B cell (primary cell): Measurements from ENCODE around the gene AOC1. TPM values are rescaled to one million over a fixed set of nuclear protein-coding genes. Genes with fewer than 3 reads are reported as not detected.

Source experiments
- ATAC-seq: fragments of 200-7000 bp; cut with Tn5 transposase; one replicate; pipeline ENCODE4 v1.10.0; 2021; ENCODE audit warnings: low read depth, mild to moderate bottlenecking, moderate number of reproducible peaks, moderate library complexity
- CTCF ChIA-PET: fragments of 350-600 bp; sonication (Branson Sonifier 250); formaldehyde crosslinking; loops from one replicate; lab custom pipeline; 2021; ENCODE audit warnings: antibody characterized with exemption, inconsistent platforms; lab: Charles Lee
- POLR2A ChIA-PET: fragments of 350-600 bp; sonication (Branson Sonifier 250); formaldehyde crosslinking; loops from one replicate; lab custom pipeline; 2021; ENCODE audit warnings: antibody characterized with exemption; lab: Charles Lee
- DNase-seq: peaks from one replicate; pipeline ENCODE4 v3.0.0; 2013
- H2AFZ ChIP-seq: 2 replicates; pipeline ENCODE4 v1.6.1; 2012; ENCODE audit warnings: mild to moderate bottlenecking, low read depth, low read length; ENCODE audit not compliant: insufficient read depth, poor library complexity, severe bottlenecking
- H3K27ac ChIP-seq, 2 donors: 1 replicate in 1 of 2; 2 replicates in 1 of 2; pipeline ENCODE4 v1.5.1; 2012 to 2013; ENCODE audit warnings: low read length in 2 of 2, mild to moderate bottlenecking in 2 of 2, moderate library complexity in 1 of 2
- H3K27me3 ChIP-seq, 4 experiments: fragments of 200-600 bp in 1 of 4; sonication (generic) in 1 of 4; replicated peaks in 1 of 4; 1 replicate in 2 of 4; 2 replicates in 2 of 4; pipeline versions ENCODE4 v1.6.1 to v1.7.0; 2013 to 2016; ENCODE audit warnings: low read length in 3 of 4, mild to moderate bottlenecking in 2 of 4, mixed read lengths in 1 of 4, moderate library complexity in 1 of 4; ENCODE audit not compliant: insufficient read depth in 4 of 4, control insufficient read depth in 3 of 4; ENCODE audit errors: control extremely low read depth in 1 of 4
- H3K36me3 ChIP-seq, 2 experiments: replicated peaks in 1 of 2; 1 replicate in 1 of 2; 2 replicates in 1 of 2; pipeline versions ENCODE4 v1.6.1 to v1.7.1; 2013; ENCODE audit warnings: low read length in 1 of 2; ENCODE audit not compliant: insufficient read depth in 2 of 2, control insufficient read depth in 1 of 2; ENCODE audit errors: control extremely low read depth in 1 of 2, extremely low read depth in 1 of 2
- H3K4me1 ChIP-seq, 2 donors: fragments of 200-600 bp in 1 of 2; sonication (generic) in 1 of 2; 1 replicate in 1 of 2; 2 replicates in 1 of 2; pipeline versions ENCODE4 v1.5.1 to v1.6.1; 2013 to 2017; ENCODE audit warnings: low read length in 2 of 2; ENCODE audit not compliant: control insufficient read depth in 2 of 2, insufficient read depth in 2 of 2
- H3K4me2 ChIP-seq: replicated peaks from 2 replicates; pipeline ENCODE3; 2012; ENCODE audit warnings: mild to moderate bottlenecking, low read depth, low read length; ENCODE audit not compliant: poor library complexity, severe bottlenecking
- H3K4me3 ChIP-seq, 5 experiments: fragments of 200-600 bp in 1 of 5; sonication (generic) in 1 of 5; 1 replicate in 3 of 5; 2 replicates in 2 of 5; pipeline versions ENCODE4 v1.5.1 to v1.7.0; 2011 to 2016; ENCODE audit warnings: low read length in 4 of 5, mild to moderate bottlenecking in 4 of 5, low read depth in 2 of 5, control low read depth in 1 of 5, moderate library complexity in 1 of 5; ENCODE audit not compliant: insufficient read depth in 1 of 5; ENCODE audit errors: control extremely low read depth in 1 of 5, extremely low read depth in 1 of 5
- H3K79me2 ChIP-seq: fragments of 200-600 bp; sonication (generic); one replicate; pipeline ENCODE4 v1.6.0; 2016; ENCODE audit warnings: low read length; ENCODE audit not compliant: control insufficient read depth, insufficient read depth
- H3K9ac ChIP-seq: fragments of 200-600 bp; sonication (generic); 2 replicates; pipeline ENCODE4 v1.6.1; 2017; ENCODE audit warnings: mild to moderate bottlenecking, low read length, moderate library complexity
- H3K9me3 ChIP-seq, 3 donors: one replicate each; pipeline versions ENCODE4 v1.6.1 to v1.7.1; 2013; ENCODE audit warnings: low read length in 2 of 3; ENCODE audit not compliant: control insufficient read depth in 2 of 3, insufficient read depth in 1 of 3; ENCODE audit errors: control extremely low read depth in 1 of 3
- H4K20me1 ChIP-seq: 2 replicates; pipeline ENCODE4 v1.6.0; 2012; ENCODE audit warnings: mild to moderate bottlenecking, low read length; ENCODE audit not compliant: insufficient read depth, control insufficient read depth, poor library complexity, severe bottlenecking
- H3K27ac Mint-ChIP-seq: one replicate; pipeline ENCODE4 v1.8.0; 2021; ENCODE audit warnings: mixed read lengths
- H3K27me3 Mint-ChIP-seq: one replicate; pipeline ENCODE4 v1.8.0; 2021; ENCODE audit warnings: mixed read lengths
- H3K4me1 Mint-ChIP-seq: one replicate; pipeline ENCODE4 v1.8.0; 2021; ENCODE audit warnings: mixed read lengths
- H3K4me3 Mint-ChIP-seq: one replicate; pipeline ENCODE4 v1.8.0; 2021; ENCODE audit warnings: mixed read lengths
- H3K9me3 Mint-ChIP-seq: one replicate; pipeline ENCODE4 v1.8.0; 2022; ENCODE audit warnings: mixed read lengths; ENCODE audit not compliant: insufficient read depth
- CTCF ChIP-seq: fragments of 200-600 bp; IDR thresholded peaks from one replicate; pipeline ENCODE4 v1.8.0; 2022; ENCODE audit warnings: antibody characterized with exemption, mild to moderate bottlenecking
- EZH2 ChIP-seq: IDR thresholded peaks from 2 replicates; pipeline ENCODE4 v1.6.1; 2012; ENCODE audit warnings: borderline replicate concordance, low read depth, mild to moderate bottlenecking, moderate library complexity, low read length; ENCODE audit not compliant: insufficient read depth, poor library complexity, severe bottlenecking
- WGBS: methylation state at CpG from one replicate; pipeline ENCODE4 v1.1.5; 2013; ENCODE audit warnings: missing lambda C conversion rate; ENCODE audit not compliant: insufficient coverage; 5-methylcytosine and 5-hydroxymethylcytosine counted together
- intact Hi-C: fragments of 100-400 bp; cut with micrococcal nuclease; formaldehyde crosslinking; loops from one replicate; pipeline ENCODE4 v1.10.0; 2022
- polyA plus RNA-seq: library from polyadenylated mRNA; depleted of rRNA; stranded (reverse); fragments of >200 nt; gene quantifications from 2 replicates; pipeline ENCODE4 v1.2.3, GENCODE V29; 2012
- total RNA-seq, 2 donors: library from RNA; stranded (reverse); fragments of 120-200 nt in 1 of 2; gene quantifications; 1 replicate in 1 of 2; 2 replicates in 1 of 2; pipeline versions ENCODE4 v1.2.3 to v1.2.4, GENCODE V29; 2013 to 2022

The AOC1 gene
- total and polyA plus RNA-seq, 2 donors (not counting 1 experiment from before 2014, with no cell fraction given) = 0.07 TPM; not detected in 1

DNA sequence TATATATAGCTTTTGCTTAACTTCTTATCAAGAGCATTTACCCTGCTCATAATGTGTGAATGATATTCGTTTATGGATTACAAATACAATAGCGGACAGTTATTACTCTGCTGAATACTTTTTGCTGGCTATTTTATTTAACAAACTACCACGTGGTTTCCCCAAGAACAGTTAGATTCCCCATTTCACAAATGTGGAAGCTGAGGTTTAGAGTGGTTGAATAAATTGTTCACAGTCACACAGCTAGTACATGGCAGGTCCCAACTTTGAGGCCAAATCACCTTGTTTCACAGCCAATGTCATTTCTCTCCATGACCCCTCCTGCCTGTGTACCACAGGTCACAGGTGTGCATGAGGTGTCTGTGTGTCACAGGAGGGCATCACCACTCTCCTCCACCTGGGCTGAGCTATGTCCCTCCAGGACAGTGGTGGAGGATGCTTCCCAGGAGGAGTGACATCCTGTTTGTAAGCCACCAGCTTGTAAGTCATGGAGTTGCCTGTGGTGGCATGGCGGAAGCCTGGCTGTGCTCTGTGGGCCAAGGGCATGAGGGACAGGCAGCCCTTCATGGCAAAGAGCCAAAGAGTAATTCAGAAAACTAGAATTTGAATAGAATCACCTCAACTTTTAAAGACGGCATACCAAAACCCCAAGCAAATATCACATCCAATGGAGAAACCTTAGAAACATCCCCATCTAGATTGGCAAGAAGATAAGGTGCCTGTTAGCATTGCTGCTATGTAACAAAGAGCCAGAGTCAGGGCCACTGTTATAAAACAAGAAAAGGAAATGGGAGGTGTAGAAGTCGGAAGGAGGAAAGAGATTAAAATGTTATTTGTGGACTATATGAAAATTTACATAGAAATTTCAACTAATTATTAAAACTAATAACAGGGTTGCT is 51.9 kb downstream of the AOC1 start:
- intact Hi-C loops = no loop called here
- Mint-ChIP-seq H3K4me3 (no peak overlapping the region), H3K27me3 (peaks cover 55% of the 10 kb centered on the region), H3K4me1 (peaks cover 11% of the 10 kb centered on the region), H3K9me3 (no peaks in the 10 kb centered on the region), H3K27ac (no peak overlapping the region)
- Histone ChIP-seq H3K4me3 (no peak overlapping the region), H3K79me2 (no peaks in the 10 kb centered on the region), H2AFZ (no peak overlapping the region), H3K4me2 (no peak overlapping the region), H3K27me3 (peaks cover 0 to 22% (median 8%) of the 10 kb centered on the region in 4 experiments), H3K9me3 (peaks cover 0 to 3% (median 0%) of the 10 kb centered on the region in 3 donors), H4K20me1 (no peaks in the 10 kb centered on the region), H3K9ac (no peak overlapping the region), H3K36me3 (no peaks in the 10 kb centered on the region), H3K4me1 (peaks cover 3 to 29% of the 10 kb centered on the region in 2 donors), H3K27ac (no peak overlapping the region)
- no peak for ATAC-seq
- 100% methylated on average over 1 of the region's 6 CpGs for WGBS
- TF ChIP-seq EZH2 (no peak), CTCF (no peak)
- CTCF ChIA-PET = interaction anchor here (1.2 kb wide), 1 partner anchor 206 kb away, joined by 3 read pairs; no protein-coding TSS in a partner anchor
- POLR2A ChIA-PET = no interaction called here
- no peak for DNase-seq

- H3K4me2 ChIP-seq = no peak overlapping the region
- peaks cover 3 to 14% of the 10 kb centered on the region in 2 donors for H3K4me1 ChIP-seq
- no peak overlapping the region for H3K9ac ChIP-seq
- WGBS = no CpG with 5 or more reads among the region's 2 CpGs
- no peaks in the 10 kb centered on the region for H3K36me3 ChIP-seq
- H4K20me1 ChIP-seq = no peaks in the 10 kb centered on the region
- H3K27ac ChIP-seq = no peak overlapping the region
- no peaks in the 10 kb centered on the region for H3K9me3 Mint-ChIP-seq
- H3K4me3 ChIP-seq = no peak overlapping the region
- CTCF ChIA-PET = interaction anchor here (0.6 to 2.0 kb wide), 4 partner anchors 10 to 203 kb away, joined by 3 to 11 read pairs (median 3); no protein-coding TSS in a partner anchor
- intact Hi-C loops = no loop called here
- peaks cover 0 to 3% (median 0%) of the 10 kb centered on the region in 3 donors for H3K9me3 ChIP-seq
- no peak overlapping the region for H3K27ac Mint-ChIP-seq
- POLR2A ChIA-PET = no interaction called here
- peaks cover 33% of the 10 kb centered on the region for H3K27me3 Mint-ChIP-seq
- peaks cover 4% of the 10 kb centered on the region for H3K4me1 Mint-ChIP-seq
- DNase-seq = no peak
- peaks cover 0 to 14% (median 6%) of the 10 kb centered on the region in 4 experiments for H3K27me3 ChIP-seq
- H3K4me3 Mint-ChIP-seq = no peak overlapping the region
- no peak for TF ChIP-seq EZH2
- TF ChIP-seq CTCF = no peak
- ATAC-seq = no peak
- no peaks in the 10 kb centered on the region for H3K79me2 ChIP-seq
- no peak overlapping the region for H2AFZ ChIP-seq
Observed at GRCh38 chr7:150908173-150908572, 55.9 kb downstream of the AOC1 start.
